IgD-negative memory B cell (primary cell): ENCODE data around the gene ACTL8. TPM values are rescaled to one million over a fixed set of nuclear protein-coding genes. Genes with fewer than 3 reads are reported as not detected.

ENCODE experiments used
- H3K27ac Mint-ChIP-seq, 3 donors: one replicate each; pipeline ENCODE4 v1.8.0; 2020 to 2022; ENCODE audit warnings: mild to moderate bottlenecking in 3 of 3, mixed read lengths in 3 of 3, moderate library complexity in 1 of 3
- H3K27me3 Mint-ChIP-seq: one replicate; pipeline ENCODE4 v1.8.0; 2021; ENCODE audit warnings: mixed read lengths
- H3K36me3 Mint-ChIP-seq: one replicate; pipeline ENCODE4 v1.8.0; 2020; ENCODE audit warnings: mild to moderate bottlenecking, mixed read lengths
- H3K4me1 Mint-ChIP-seq, 3 donors: one replicate each; pipeline ENCODE4 v1.8.0; 2020 to 2022; ENCODE audit warnings: mixed read lengths in 3 of 3, mild to moderate bottlenecking in 1 of 3
- H3K4me3 Mint-ChIP-seq, 4 donors: one replicate each; pipeline ENCODE4 v1.8.0; 2020 to 2022; ENCODE audit warnings: mild to moderate bottlenecking in 4 of 4, mixed read lengths in 4 of 4, moderate library complexity in 3 of 4
- H3K9me3 Mint-ChIP-seq, 3 donors: one replicate each; pipeline ENCODE4 v1.8.0; 2020 to 2021; ENCODE audit warnings: mixed read lengths in 3 of 3, mild to moderate bottlenecking in 1 of 3
- polyA plus RNA-seq: library from polyadenylated mRNA; unstranded; fragments of 300-500 nt; fragmentation: Illumina TruSeq; gene quantifications from one replicate; pipeline ENCODE4 v1.2.3, GENCODE V29; 2021

Gene ACTL8
- polyA plus RNA-seq, 1 donor from 2014 or later = not detected

GRCh38 chr1:17847111-17847510 lies 92.0 kb downstream of the ACTL8 start:
- H3K4me1 Mint-ChIP-seq = no peaks in the 10 kb centered on the region
- H3K4me3 Mint-ChIP-seq = no peak overlapping the region
- no peak overlapping the region for H3K27ac Mint-ChIP-seq
- peaks cover 0 to 3% (median 2%) of the 10 kb centered on the region in 3 donors for H3K9me3 Mint-ChIP-seq
- peaks cover 23% of the 10 kb centered on the region for H3K27me3 Mint-ChIP-seq
- peaks cover 2% of the 10 kb centered on the region for H3K36me3 Mint-ChIP-seq

- Mint-ChIP-seq H3K27ac (no peak overlapping the region), H3K4me3 (no peak overlapping the region), H3K4me1 (no peaks in the 10 kb centered on the region), H3K27me3 (peaks cover 12% of the 10 kb centered on the region), H3K9me3 (peaks cover 0 to 3% (median 2%) of the 10 kb centered on the region in 3 donors), H3K36me3 (peaks cover 2% of the 10 kb centered on the region)
Measured at GRCh38 chr1:17849216-17849615, 94.1 kb downstream of the ACTL8 start.

GRCh38 chr1:17851056-17851455 lies 95.9 kb downstream of the ACTL8 start:
- Mint-ChIP-seq H3K9me3 (peaks cover 0 to 3% (median 2%) of the 10 kb centered on the region in 3 donors), H3K4me1 (no peaks in the 10 kb centered on the region), H3K27me3 (peaks cover 7% of the 10 kb centered on the region), H3K4me3 (no peak overlapping the region), H3K27ac (no peak overlapping the region), H3K36me3 (no peaks in the 10 kb centered on the region)

- Mint-ChIP-seq H3K27me3 (peaks cover 4% of the 10 kb centered on the region), H3K9me3 (peaks cover 0 to 3% (median 2%) of the 10 kb centered on the region in 3 donors), H3K4me1 (no peaks in the 10 kb centered on the region), H3K27ac (no peak overlapping the region), H3K4me3 (no peak overlapping the region), H3K36me3 (no peaks in the 10 kb centered on the region)
Measured at GRCh38 chr1:17852383-17852782, 97.2 kb downstream of the ACTL8 start.

- no peak overlapping the region for H3K27ac Mint-ChIP-seq
- H3K4me1 Mint-ChIP-seq = no peaks in the 10 kb centered on the region
- no peak overlapping the region for H3K4me3 Mint-ChIP-seq
- H3K36me3 Mint-ChIP-seq = no peaks in the 10 kb centered on the region
- no peaks in the 10 kb centered on the region for H3K9me3 Mint-ChIP-seq
- peaks cover 4% of the 10 kb centered on the region for H3K27me3 Mint-ChIP-seq
Measured at GRCh38 chr1:17853241-17853935, 98.3 kb downstream of the ACTL8 start.

GRCh38 chr1:17856496-17857108 lies 101.5 kb downstream of the ACTL8 start:
- H3K4me3 Mint-ChIP-seq = no peak overlapping the region
- no peaks in the 10 kb centered on the region for H3K36me3 Mint-ChIP-seq
- H3K27me3 Mint-ChIP-seq = peaks cover 4% of the 10 kb centered on the region
- H3K9me3 Mint-ChIP-seq = no peaks in the 10 kb centered on the region
- peaks cover 0 to 3% (median 0%) of the 10 kb centered on the region in 3 donors for H3K4me1 Mint-ChIP-seq
- H3K27ac Mint-ChIP-seq = no peak overlapping the region

GRCh38 chr1:17857109-17857499 lies 102.0 kb downstream of the ACTL8 start:
- no peaks in the 10 kb centered on the region for H3K9me3 Mint-ChIP-seq
- H3K4me3 Mint-ChIP-seq = no peak overlapping the region
- H3K4me1 Mint-ChIP-seq = peaks cover 0 to 6% (median 0%) of the 10 kb centered on the region in 3 donors
- H3K27ac Mint-ChIP-seq = no peak overlapping the region
- peaks cover 4% of the 10 kb centered on the region for H3K27me3 Mint-ChIP-seq
- H3K36me3 Mint-ChIP-seq = no peaks in the 10 kb centered on the region

- H3K27me3 Mint-ChIP-seq = peaks cover 2% of the 10 kb centered on the region
- no peaks in the 10 kb centered on the region for H3K9me3 Mint-ChIP-seq
- no peaks in the 10 kb centered on the region for H3K36me3 Mint-ChIP-seq
- no peak overlapping the region for H3K27ac Mint-ChIP-seq
- H3K4me1 Mint-ChIP-seq = peaks cover 0 to 7% (median 0%) of the 10 kb centered on the region in 3 donors
- H3K4me3 Mint-ChIP-seq = no peak overlapping the region
Measured at GRCh38 chr1:17857996-17858395, 102.9 kb downstream of the ACTL8 start.

GRCh38 chr1:17860812-17861211 lies 105.7 kb downstream of the ACTL8 start:
- no peaks in the 10 kb centered on the region for H3K9me3 Mint-ChIP-seq
- no peak overlapping the region for H3K27ac Mint-ChIP-seq
- H3K27me3 Mint-ChIP-seq = peaks cover 2% of the 10 kb centered on the region
- no peaks in the 10 kb centered on the region for H3K36me3 Mint-ChIP-seq
- H3K4me3 Mint-ChIP-seq = no peak overlapping the region
- H3K4me1 Mint-ChIP-seq = peaks cover 0 to 7% (median 0%) of the 10 kb centered on the region in 3 donors

GRCh38 chr1:17861685-17862084 lies 106.6 kb downstream of the ACTL8 start:
- no peak overlapping the region for H3K4me3 Mint-ChIP-seq
- H3K9me3 Mint-ChIP-seq = no peaks in the 10 kb centered on the region
- H3K36me3 Mint-ChIP-seq = no peaks in the 10 kb centered on the region
- H3K4me1 Mint-ChIP-seq = peaks cover 0 to 7% (median 0%) of the 10 kb centered on the region in 3 donors
- H3K27me3 Mint-ChIP-seq = peaks cover 2% of the 10 kb centered on the region
- no peak overlapping the region for H3K27ac Mint-ChIP-seq

- H3K27ac Mint-ChIP-seq = no peak overlapping the region
- H3K4me1 Mint-ChIP-seq = peaks cover 0 to 7% (median 0%) of the 10 kb centered on the region in 3 donors
- no peaks in the 10 kb centered on the region for H3K36me3 Mint-ChIP-seq
- H3K4me3 Mint-ChIP-seq = no peak overlapping the region
- peaks cover 2% of the 10 kb centered on the region for H3K27me3 Mint-ChIP-seq
- peaks cover 0 to 2% (median 0%) of the 10 kb centered on the region in 3 donors for H3K9me3 Mint-ChIP-seq
Measured at GRCh38 chr1:17862121-17862520, 107.0 kb downstream of the ACTL8 start.

GRCh38 chr1:17865912-17866739 lies 111.0 kb downstream of the ACTL8 start:
- H3K4me3 Mint-ChIP-seq = no peak overlapping the region
- H3K9me3 Mint-ChIP-seq = peaks cover 0 to 12% (median 0%) of the 10 kb centered on the region in 3 donors
- no peaks in the 10 kb centered on the region for H3K36me3 Mint-ChIP-seq
- no peaks in the 10 kb centered on the region for H3K27me3 Mint-ChIP-seq
- no peak overlapping the region for H3K27ac Mint-ChIP-seq
- peaks cover 0 to 7% (median 0%) of the 10 kb centered on the region in 3 donors for H3K4me1 Mint-ChIP-seq

- Mint-ChIP-seq H3K9me3 (peaks cover 0 to 12% (median 0%) of the 10 kb centered on the region in 3 donors), H3K4me1 (peaks cover 0 to 3% (median 0%) of the 10 kb centered on the region in 3 donors), H3K4me3 (no peak overlapping the region), H3K27me3 (no peaks in the 10 kb centered on the region), H3K27ac (no peak overlapping the region), H3K36me3 (no peaks in the 10 kb centered on the region)
Measured at GRCh38 chr1:17866740-17867029, 111.6 kb downstream of the ACTL8 start.

- Mint-ChIP-seq H3K27me3 (no peaks in the 10 kb centered on the region), H3K4me1 (no peaks in the 10 kb centered on the region), H3K27ac (no peak overlapping the region), H3K4me3 (no peak overlapping the region), H3K36me3 (no peaks in the 10 kb centered on the region), H3K9me3 (peaks cover 0 to 12% (median 0%) of the 10 kb centered on the region in 3 donors)
Measured at GRCh38 chr1:17867470-17867869, 112.3 kb downstream of the ACTL8 start.

GRCh38 chr1:17869815-17870214 lies 114.7 kb downstream of the ACTL8 start:
- no peaks in the 10 kb centered on the region for H3K27me3 Mint-ChIP-seq
- no peaks in the 10 kb centered on the region for H3K36me3 Mint-ChIP-seq
- H3K27ac Mint-ChIP-seq = no peak overlapping the region
- H3K4me1 Mint-ChIP-seq = no peaks in the 10 kb centered on the region
- peaks cover 0 to 12% (median 0%) of the 10 kb centered on the region in 3 donors for H3K9me3 Mint-ChIP-seq
- no peak overlapping the region for H3K4me3 Mint-ChIP-seq
